ENCODE measurements around the gene PPP1R14D.

DNA sequence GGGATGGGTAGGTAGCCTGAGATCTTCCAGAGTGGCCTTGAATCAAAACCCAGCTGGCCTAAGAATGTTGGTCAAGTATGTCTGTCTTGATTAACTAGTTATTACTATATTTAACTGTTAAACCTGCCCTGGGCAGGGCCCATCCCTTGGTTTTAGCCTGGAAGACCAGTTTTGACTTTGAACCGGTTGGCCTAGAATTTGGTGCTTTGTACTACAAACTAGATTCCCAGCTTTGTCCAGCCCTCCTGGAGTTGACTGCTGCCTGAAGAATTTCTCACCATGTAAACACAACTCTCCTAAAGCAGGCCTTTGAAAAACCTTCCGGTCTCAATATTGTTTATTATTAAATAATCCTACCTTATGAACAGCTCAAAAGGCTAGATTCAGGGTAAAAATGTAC, 42.7 kb downstream of the PPP1R14D start:
- TF ChIP-seq CREB1 (IDR thresholded peaks at IDR 0.05; ENCODE audit: low read depth) (no peak), YY1 (IDR thresholded peaks at IDR 0.05; ENCODE audit: low read depth) (no peak), NFIC (IDR thresholded peaks at IDR 0.05) (peak; percentile 51), RAD21 (IDR thresholded peaks at IDR 0.05; ENCODE audit: low read depth) (no peak), CEBPB (IDR thresholded peaks at IDR 0.05) (no peak), TEAD4 (IDR thresholded peaks at IDR 0.05) (no peak; the same call in 1 of the 2 replicates), FOXM1 (IDR thresholded peaks at IDR 0.05; ENCODE audit: borderline replicate concordance, low read depth) (0 out of 2 replicates have a peak, but pooled peaks have one; percentile 20), TAF1 (IDR thresholded peaks at IDR 0.05; ENCODE audit: low read depth) (no peak), EP300 (IDR thresholded peaks at IDR 0.05; ENCODE audit: borderline replicate concordance) (no peak; the same call in 1 of the 2 replicates), ZBTB7A (IDR thresholded peaks at IDR 0.05; ENCODE audit: low read depth) (no peak)
- TF ChIP-seq, protein P1, sequence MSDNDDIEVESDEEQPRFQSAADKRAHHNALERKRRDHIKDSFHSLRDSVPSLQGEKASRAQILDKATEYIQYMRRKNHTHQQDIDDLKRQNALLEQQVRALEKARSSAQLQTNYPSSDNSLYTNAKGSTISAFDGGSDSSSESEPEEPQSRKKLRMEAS (IDR thresholded peaks at IDR 0.05) = no peak
- TF ChIP-seq, protein P2, sequence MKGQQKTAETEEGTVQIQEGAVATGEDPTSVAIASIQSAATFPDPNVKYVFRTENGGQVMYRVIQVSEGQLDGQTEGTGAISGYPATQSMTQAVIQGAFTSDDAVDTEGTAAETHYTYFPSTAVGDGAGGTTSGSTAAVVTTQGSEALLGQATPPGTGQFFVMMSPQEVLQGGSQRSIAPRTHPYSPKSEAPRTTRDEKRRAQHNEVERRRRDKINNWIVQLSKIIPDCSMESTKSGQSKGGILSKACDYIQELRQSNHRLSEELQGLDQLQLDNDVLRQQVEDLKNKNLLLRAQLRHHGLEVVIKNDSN (IDR thresholded peaks at IDR 0.05) = no peak

All from Ishikawa (cell line).